Neural cell (in vitro differentiated cells): ENCODE measurements around the gene IPO9.

Experiments used
- CTCF ChIP-seq: fragments of 450-650 bp; IDR thresholded peaks from 2 replicates; pipeline ENCODE4 v1.5.1; 2014; ENCODE audit warnings: antibody characterized with exemption, mild to moderate bottlenecking, moderate library complexity; ENCODE audit not compliant: poor library complexity, severe bottlenecking
- EP300 ChIP-seq: fragments of 450-650 bp; conservative IDR thresholded peaks from 2 replicates; pipeline ENCODE4 v1.6.1; 2014; ENCODE audit warnings: antibody characterized with exemption, mild to moderate bottlenecking, moderate library complexity; ENCODE audit not compliant: poor library complexity, severe bottlenecking
- POLR2AphosphoS5 ChIP-seq: IDR thresholded peaks from 2 replicates; pipeline ENCODE4 v1.6.1; 2012
- REST ChIP-seq: IDR thresholded peaks from 2 replicates; pipeline ENCODE4 v1.6.1; 2012; ENCODE audit warnings: borderline replicate concordance

- TF ChIP-seq POLR2AphosphoS5 (no peak), CTCF (no peak), REST (no peak), EP300 (no peak)
Measured at GRCh38 chr1:201894343-201895119, 65.6 kb downstream of the IPO9 start.
